Measurements from ENCODE around the gene SRSF9.
A peak's percentile ranks its signal among the peaks of the same experiment; 100 is the strongest.
"Not testable (repeated sequence)": the region's sequence is repeated elsewhere in the genome, so short reads cannot be mapped to it uniquely, and the experiment has no call there.

The SRSF9 gene

DNA sequence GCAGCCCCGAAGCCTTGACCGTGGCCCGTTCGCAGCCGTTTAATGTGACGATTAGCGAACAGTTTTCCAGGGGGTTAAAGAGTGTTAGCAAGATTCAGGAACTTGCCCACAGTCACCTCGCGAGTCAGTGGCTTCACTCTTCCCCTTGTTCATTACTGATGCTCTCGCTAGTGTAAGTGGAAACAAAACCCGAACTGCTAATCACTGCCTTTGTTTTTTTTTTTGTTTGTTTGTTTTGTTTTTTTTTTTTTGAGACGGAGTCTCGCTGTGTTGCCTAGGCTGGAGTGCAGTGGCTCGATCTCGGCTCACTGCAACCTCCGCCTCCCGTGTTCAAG, 22.7 kb downstream of the SRSF9 start:
- DNase-seq = not testable (repeated sequence)

- DNase-seq = peak; percentile 84
Measured at GRCh38 chr12:120445911-120446843, 23.4 kb downstream of the SRSF9 start, which contains the start of the genes GATC and TRIAP1. GATC (plus strand) TSS chr12:120446444; CDS start chr12:120446481, 37 bp downstream. TRIAP1 (minus strand) TSS chr12:120446384; CDS start chr12:120446372, 12 bp downstream.

DNA sequence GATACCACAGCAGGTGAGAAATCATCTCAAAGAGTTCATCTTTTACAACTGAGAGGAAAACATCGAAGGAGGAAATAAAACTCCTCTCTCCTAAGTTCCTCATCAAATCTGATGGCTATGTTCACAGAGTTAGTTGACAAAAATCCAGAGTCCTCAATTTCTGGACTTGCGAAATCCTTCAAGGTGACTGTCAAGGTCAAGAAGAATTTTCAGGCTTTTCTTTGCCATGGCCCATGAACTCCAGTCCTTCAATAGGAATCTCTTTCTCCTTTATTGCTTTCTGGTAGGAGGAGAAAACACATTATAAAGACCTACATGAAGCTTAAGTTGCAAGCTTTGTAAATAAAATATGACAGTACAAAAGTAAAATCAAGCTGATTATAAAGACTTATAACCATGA, 24.9 kb downstream of the SRSF9 start:
- no peak for DNase-seq

DNA sequence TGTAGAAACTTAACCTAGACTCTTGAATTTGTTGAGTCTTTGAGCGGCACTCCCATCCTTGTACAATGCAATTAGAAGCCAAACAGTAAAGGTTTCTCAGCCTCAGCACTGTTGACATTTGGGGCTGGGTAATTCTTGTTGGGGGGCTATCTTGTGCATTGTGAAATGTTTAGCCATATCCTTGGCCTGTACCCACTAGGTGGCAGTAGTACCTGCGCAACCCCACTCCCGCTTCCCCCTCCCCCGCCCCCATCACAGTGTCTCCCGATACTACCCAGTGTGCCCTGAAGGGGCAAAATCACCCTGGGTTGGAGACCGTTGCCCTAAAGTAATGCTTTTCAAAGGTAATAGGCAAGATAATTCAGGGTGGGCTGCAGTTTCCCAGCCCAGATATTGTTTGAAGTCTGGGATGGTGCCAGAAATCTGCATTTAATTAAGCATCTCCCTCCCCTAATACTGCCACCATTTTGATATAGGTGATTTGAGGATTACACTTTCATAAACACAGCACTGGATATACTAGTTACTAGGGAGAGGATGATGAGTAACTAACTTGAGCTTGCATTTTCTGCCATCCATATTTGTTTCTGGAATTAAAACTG, 29.8 kb downstream of the SRSF9 start:
- DNase-seq = peak; percentile 80

DNA sequence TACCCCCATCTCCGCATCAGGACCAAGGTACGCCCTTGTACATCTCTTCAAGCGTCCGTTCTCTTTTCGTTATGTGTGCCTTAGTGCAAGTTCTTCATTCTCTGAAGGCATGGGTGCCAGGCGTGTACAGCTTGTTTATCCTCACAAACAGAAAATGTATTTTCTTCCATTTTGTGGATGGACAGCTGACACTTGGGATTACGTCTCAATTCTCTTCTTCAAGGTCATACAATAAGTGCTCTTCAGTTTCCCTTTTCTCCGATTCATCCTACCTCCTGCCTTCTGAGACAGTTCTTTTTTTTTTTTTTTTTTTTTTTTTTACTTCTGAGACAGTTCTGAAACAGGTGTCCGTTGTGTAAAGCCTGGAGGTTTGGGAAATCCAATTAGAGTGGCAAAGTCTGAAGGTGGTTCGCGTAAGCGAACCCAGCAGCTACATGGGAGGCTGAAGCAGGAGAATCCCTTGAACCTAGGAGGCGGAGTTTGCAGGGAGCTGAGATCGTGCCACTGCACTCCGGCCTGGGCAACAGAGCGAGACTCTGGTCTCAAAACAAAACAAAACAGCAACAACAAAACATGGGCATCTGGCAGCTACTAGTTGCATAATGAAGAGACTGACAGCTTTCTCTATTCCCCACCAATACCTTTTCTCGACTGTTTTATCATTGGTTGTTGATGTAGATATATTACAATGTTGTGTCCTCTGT, 30.9 kb downstream of the SRSF9 start:
- DNase-seq = no peak

GRCh38 chr12:120437735-120438494, 31.6 kb downstream of the SRSF9 start, which contains the start of gene COX6A1:
COX6A1 (plus strand) TSS chr12:120438113; CDS start chr12:120438127, 14 bp downstream.
- DNase-seq = peak; percentile 99

DNA sequence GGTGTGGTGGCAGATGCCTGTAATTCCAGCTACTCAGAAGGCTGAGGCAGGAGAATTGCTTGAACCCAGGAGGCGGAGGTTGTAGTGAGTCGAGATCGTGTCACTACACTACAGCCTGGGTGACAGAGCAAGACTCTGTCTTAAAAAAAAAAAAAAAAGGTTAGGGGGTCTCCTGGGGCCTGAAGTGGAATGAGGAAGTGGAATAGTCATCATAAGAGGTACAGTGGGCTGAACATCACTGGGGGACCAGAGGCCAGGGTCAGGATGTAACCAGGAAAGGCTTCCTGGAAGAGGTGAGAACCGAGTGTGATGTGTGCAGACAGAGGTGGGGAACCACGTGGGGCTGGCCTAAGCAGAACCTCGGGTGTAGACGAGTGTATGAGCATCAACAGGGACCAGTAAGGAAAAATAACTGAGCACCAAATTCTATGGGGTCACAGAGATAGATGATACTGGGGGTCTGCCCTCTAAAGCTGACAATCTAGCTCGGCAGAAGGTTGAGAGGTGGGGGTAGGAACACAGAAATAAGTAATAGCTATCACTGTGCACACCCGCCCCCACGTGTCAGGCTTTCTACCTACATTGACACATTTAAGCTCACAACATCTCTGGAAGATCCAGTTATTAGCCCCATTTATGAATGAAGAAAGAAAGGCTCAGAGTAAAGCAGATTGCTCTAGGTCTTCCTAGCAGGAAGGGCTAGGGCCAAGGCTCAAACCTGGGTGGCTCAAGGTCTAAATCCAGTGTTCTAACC, 36.6 kb downstream of the SRSF9 start:
- no peak for DNase-seq

- DNase-seq = no peak
Measured at GRCh38 chr12:120429368-120429767, 40.2 kb downstream of the SRSF9 start.

- no peak for DNase-seq
Measured at GRCh38 chr12:120428597-120429229, 40.8 kb downstream of the SRSF9 start.

GRCh38 chr12:120425797-120426196, 43.8 kb downstream of the SRSF9 start:
- DNase-seq = no peak

DNA sequence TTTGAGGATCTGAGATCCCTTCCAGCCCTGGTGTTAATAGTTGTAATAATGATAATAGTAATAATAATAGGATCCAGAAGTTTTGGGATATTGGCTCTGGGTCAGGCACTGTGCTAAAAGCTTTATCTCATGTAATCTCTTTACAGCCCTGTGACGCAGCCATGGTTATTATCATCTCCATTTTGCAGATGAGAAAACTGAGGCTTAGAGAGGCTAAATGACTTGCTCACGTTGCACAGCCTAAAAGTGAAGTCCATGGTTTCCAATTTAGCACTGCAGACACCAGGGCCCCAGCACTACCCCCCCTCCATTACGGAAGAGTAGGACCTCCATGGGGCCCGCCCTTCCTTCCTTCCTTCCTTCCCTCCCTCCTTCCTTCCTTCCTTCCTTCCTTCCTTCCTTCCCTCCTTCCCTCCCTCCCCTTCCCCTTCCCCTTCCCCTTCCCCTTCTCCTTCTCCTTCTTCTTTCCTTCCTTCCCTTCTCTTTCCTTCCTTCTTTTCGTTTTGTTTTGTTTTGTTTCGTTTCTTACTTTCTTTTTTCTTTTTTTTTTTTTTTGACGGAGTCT, 46.6 kb downstream of the SRSF9 start:
- DNase-seq = no peak

GRCh38 chr12:120421701-120422100, 47.8 kb downstream of the SRSF9 start:
- no peak for DNase-seq

DNA sequence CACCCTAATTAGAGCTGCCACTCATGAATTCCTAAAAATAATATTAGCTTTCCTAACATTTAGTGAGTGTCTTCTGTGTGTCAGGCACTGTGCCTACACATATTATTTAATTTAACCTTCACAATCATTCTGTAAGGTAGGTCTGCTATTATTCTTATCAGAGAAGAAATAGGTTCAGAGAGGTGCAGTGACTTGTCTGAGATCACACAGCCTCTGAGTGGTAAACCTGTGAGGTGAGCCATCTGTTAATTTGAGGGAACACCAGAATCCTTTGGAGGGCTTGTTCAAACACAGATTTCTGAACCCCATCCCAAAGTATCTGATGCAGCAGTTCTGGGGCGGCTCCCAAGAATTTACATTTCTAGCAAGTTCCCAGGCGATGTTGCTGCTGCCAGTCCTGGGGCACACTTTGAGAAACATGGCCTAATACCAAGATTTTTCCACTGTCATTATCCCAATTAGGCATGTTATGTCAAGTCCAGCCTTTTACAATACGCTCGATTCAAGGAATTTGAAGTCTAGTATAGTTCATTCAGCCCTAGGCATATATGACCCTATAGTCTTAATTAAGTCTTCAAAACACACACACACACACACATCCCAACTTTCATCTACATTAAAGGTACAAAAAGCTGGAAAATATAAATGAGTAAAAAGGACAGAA, 51.5 kb downstream of the SRSF9 start:
- DNase-seq = no peak

DNA sequence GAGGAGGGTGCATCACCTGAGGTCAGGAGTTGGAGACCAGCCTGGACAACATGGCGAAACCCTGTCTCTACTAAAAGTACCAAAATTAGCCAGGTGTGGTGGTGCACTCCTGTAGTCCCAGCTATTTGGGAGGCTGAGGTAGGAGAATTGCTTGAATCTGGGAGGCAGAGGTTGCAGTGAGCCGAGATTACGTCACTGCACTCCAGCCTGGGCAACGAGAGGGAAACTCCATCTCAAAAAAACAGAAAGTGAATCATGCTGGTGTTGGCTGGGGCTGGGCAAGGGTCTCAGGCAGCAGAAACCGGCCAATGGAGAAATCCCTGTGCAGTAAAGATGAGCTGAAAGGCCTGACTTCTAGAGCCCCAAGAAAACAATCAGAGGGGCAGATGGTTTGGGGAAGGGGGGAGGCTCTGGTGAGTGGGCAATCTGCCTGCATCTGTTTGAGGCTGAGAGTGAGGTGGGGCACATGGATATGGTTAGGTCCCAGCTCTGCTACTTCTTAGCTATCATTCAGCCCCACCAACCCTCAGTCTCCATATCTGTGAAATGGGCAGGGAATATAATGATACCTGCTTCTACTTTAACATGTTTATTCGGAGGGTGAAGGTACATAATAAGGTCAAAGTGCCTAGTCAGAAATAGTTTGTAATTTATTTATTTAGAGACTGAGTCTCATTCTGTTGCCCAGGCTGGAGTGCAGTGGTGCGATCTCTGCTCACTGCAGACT, 52.9 kb downstream of the SRSF9 start:
- DNase-seq = no peak

GRCh38 chr12:120413901-120414695, 55.5 kb downstream of the SRSF9 start:
- DNase-seq = no peak

GRCh38 chr12:120412421-120412820, 57.1 kb downstream of the SRSF9 start:
- no peak for DNase-seq

All from CD4-positive, alpha-beta T cell treated with Interferon gamma for 1 hour (primary cell).